Measurements from ENCODE around the gene USP3.
A peak's percentile ranks its signal among the peaks of the same experiment; 100 is the strongest.
"Not testable (repeated sequence)": the region's sequence is repeated elsewhere in the genome, so short reads cannot be mapped to it uniquely, and the experiment has no call there.

USP3 gene

DNA sequence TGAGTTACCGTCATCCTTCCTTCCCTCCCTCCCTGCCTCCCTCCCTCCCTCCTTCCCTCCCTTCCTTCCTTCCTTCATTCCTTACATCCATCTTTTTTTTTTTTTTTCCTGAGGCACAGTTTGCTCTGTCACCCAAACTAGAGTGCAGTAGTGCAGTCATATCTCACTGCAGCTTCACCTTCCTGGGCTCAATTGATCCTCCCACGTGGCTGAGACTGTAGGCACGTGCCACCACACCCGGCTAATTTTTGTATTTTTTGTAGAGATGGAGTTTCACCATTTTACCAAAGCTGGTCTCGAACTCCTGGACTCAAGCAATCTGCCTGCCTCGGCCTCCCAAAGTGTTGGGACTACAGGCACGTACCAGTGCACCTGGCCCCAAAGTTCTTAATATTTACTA lies 25.8 kb downstream of the USP3 start:
- TF ChIP-seq, protein P1, sequence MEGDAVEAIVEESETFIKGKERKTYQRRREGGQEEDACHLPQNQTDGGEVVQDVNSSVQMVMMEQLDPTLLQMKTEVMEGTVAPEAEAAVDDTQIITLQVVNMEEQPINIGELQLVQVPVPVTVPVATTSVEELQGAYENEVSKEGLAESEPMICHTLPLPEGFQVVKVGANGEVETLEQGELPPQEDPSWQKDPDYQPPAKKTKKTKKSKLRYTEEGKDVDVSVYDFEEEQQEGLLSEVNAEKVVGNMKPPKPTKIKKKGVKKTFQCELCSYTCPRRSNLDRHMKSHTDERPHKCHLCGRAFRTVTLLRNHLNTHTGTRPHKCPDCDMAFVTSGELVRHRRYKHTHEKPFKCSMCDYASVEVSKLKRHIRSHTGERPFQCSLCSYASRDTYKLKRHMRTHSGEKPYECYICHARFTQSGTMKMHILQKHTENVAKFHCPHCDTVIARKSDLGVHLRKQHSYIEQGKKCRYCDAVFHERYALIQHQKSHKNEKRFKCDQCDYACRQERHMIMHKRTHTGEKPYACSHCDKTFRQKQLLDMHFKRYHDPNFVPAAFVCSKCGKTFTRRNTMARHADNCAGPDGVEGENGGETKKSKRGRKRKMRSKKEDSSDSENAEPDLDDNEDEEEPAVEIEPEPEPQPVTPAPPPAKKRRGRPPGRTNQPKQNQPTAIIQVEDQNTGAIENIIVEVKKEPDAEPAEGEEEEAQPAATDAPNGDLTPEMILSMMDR (IDR thresholded peaks at IDR 0.05; ENCODE audit: extremely low read depth, missing control alignments) = no peak
- no peak for DNase-seq (ENCODE audit: low spot score)

GRCh38 chr15:63530752-63531299 lies 26.4 kb downstream of the USP3 start:
- peak; percentile 26 for DNase-seq (ENCODE audit: low spot score)
- TF ChIP-seq, protein P1 (IDR thresholded peaks at IDR 0.05; ENCODE audit: extremely low read depth, missing control alignments) = no peak

DNA sequence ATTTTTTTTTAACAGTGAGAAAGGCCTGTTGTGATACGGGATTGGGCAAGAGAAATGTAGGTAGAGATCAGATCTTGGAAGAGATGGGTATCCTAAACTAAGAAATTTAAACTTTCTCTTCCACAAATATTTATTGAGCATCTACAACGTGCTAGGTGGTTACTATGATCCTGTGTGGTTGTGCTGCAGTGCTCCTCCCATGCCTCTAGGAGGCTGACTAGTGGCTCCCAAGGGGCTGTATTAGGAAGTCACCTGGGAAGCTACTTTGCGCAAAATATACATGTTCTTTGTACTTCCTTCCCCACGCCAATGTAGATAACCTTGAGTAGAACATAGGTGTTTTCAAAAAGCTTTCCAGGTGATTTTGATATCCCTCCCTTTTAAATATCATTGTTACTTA lies 27.2 kb downstream of the USP3 start:
- no peak for DNase-seq (ENCODE audit: low spot score)
- TF ChIP-seq, protein P1 (IDR thresholded peaks at IDR 0.05; ENCODE audit: extremely low read depth, missing control alignments) = peak; percentile 11

DNA sequence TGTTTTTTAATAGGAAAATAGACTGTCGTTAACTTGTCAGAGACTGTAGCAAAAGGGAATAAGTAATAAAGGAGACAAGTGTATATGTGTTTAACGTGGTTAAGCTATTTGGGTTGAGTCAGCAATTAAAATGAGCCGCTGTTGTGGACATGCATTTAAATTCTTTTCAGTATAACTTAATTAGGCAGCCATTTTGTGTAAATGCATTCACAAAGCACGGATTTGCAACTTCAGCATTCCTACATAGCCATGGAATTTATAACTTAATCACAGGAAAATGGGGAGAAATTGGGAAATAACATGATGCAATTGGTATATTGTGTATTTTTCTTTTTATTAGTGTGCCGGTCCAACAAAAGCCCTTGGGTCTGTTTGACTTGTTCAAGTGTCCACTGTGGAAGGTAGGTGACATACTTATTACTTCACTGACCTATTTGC lies 27.9 kb downstream of the USP3 start:
- TF ChIP-seq, protein P1 (IDR thresholded peaks at IDR 0.05; ENCODE audit: extremely low read depth, missing control alignments) = no peak
- no peak for DNase-seq (ENCODE audit: low spot score)

DNA sequence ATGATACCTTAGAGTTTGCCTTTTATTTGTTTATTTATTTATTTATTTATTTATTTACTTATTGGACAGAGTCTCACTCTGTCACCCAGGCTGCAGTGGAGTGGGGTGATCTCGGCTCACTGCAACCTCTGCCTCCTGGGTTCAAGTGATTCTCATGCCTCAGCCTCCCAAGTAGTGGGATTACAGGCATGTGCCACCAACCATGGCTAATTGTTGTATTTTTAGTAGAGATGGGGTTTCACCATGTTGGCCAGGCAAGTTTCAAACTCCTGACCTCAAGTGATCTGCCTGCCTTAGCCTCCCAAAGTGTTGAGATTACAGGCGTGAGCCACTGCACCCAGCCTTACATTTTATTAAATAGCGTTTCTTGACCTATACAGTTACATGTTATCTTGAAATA lies 30.5 kb downstream of the USP3 start:
- not testable (repeated sequence) for DNase-seq (ENCODE audit: low spot score)

DNA sequence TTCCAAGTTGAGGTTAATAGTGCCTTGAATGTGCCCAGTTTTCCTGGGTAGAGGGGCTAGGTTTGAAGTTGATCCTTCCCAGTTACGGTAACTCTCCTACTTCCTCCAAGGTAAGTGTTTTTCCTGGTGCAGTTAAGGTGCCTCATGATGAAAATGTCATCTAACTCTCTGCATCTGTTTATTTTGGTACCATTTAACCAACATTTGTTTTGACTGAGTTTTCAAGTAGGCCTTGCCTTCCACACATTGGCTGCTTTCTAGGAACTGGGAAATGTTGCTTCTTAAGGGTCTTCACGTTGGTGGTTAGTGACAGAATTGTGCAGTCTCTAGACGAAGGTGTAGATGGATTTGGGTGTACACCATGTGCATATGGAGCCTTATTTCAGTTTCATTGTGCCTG lies 31.3 kb downstream of the USP3 start:
- TF ChIP-seq, protein P1 (IDR thresholded peaks at IDR 0.05; ENCODE audit: extremely low read depth, missing control alignments) = no peak
- no peak for DNase-seq (ENCODE audit: low spot score)

DNA sequence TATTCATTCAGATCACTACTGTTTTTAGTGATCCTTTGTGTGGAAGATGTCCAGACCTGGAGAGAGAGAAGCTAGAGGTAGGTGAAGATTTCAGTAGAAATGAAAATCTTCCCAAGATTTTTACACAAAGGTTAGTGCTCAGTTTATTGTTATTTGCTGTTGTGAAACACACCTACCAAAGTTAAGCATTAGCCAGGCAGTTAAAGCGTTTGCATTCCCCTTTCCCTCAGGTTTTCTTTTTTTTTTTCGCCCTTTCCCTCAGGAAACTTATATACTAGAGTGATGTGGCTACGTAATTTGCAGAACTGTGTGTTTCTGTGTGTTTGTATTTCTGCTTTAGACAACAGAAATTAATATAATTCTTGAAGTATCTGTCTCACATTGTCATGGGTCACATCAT lies 34.5 kb downstream of the USP3 start:
- TF ChIP-seq, protein P1 (IDR thresholded peaks at IDR 0.05; ENCODE audit: extremely low read depth, missing control alignments) = no peak
- DNase-seq (ENCODE audit: low spot score) = no peak

DNA sequence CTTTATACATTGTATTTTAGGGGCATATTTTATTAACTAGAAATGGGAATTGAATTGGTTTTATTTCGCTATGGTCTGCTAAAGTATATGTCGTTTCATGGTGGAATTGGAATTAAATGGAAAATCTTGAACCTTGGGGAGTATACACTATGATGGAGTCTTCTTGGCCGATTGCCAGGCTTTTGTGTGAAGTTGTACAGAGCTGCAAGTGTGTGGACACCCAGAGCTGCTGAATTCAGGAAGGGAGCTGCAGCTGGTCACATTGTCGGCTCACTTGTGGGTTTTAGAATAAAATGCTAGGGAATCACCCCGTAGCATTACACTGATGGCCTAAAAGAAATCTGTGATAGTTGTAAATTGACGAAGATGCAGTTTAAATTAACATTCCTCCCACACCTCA lies 35.1 kb downstream of the USP3 start:
- TF ChIP-seq, protein P1 (IDR thresholded peaks at IDR 0.05; ENCODE audit: extremely low read depth, missing control alignments) = no peak
- no peak for DNase-seq (ENCODE audit: low spot score)
